Measurements from ENCODE around the gene BRMS1L.

The BRMS1L gene

GRCh38 chr14:35810963-35811362, 15.2 kb upstream of the BRMS1L start:
- Histone ChIP-seq H3K27me3 (ENCODE audit: insufficient read depth, poor library complexity, severe bottlenecking) (no peaks in the 10 kb centered on the region), H3K4me3 (ENCODE audit: severe bottlenecking) (no peak overlapping the region), H3K4me1 (ENCODE audit: insufficient read depth, poor library complexity, severe bottlenecking) (peaks cover 20% of the 10 kb centered on the region), H3K27ac (ENCODE audit: poor library complexity, severe bottlenecking) (no peak overlapping the region), H3K36me3 (ENCODE audit: low read depth) (peaks cover 11% of the 10 kb centered on the region), H3K9me3 (ENCODE audit: severe bottlenecking) (no peaks in the 10 kb centered on the region)
- TF ChIP-seq CTCF (IDR thresholded peaks at IDR 0.05; ENCODE audit: poor library complexity, severe bottlenecking) = no peak
- ATAC-seq (ENCODE audit: low read depth) (no peak), DNase-seq (ENCODE audit: low spot score) (no peak)

GRCh38 chr14:35814371-35815005, 11.7 kb upstream of the BRMS1L start:
- peak; percentile 61; the same call in 2 of the 3 replicates for ATAC-seq (ENCODE audit: low read depth)
- Histone ChIP-seq H3K9me3 (ENCODE audit: severe bottlenecking) (no peaks in the 10 kb centered on the region), H3K27ac (ENCODE audit: poor library complexity, severe bottlenecking) (no peak overlapping the region), H3K4me1 (ENCODE audit: insufficient read depth, poor library complexity, severe bottlenecking) (no peaks in the 10 kb centered on the region), H3K27me3 (ENCODE audit: insufficient read depth, poor library complexity, severe bottlenecking) (no peaks in the 10 kb centered on the region), H3K36me3 (ENCODE audit: low read depth) (no peaks in the 10 kb centered on the region), H3K4me3 (ENCODE audit: severe bottlenecking) (no peak overlapping the region)
- DNase-seq (ENCODE audit: low spot score) = no peak
- TF ChIP-seq CTCF (IDR thresholded peaks at IDR 0.05; ENCODE audit: poor library complexity, severe bottlenecking) = peak; percentile 93

GRCh38 chr14:35818346-35819115, 7.6 kb upstream of the BRMS1L start:
- H3K4me3 ChIP-seq (ENCODE audit: severe bottlenecking) = no peak overlapping the region
- no peaks in the 10 kb centered on the region for H3K9me3 ChIP-seq (ENCODE audit: severe bottlenecking)
- DNase-seq (ENCODE audit: low spot score) (no peak), ATAC-seq (ENCODE audit: low read depth) (peak; percentile 77)
- peak; percentile 86 for TF ChIP-seq CTCF (IDR thresholded peaks at IDR 0.05; ENCODE audit: poor library complexity, severe bottlenecking)
- H3K27me3 ChIP-seq (ENCODE audit: insufficient read depth, poor library complexity, severe bottlenecking) = no peaks in the 10 kb centered on the region
- H3K36me3 ChIP-seq (ENCODE audit: low read depth) = no peaks in the 10 kb centered on the region
- no peak overlapping the region for H3K27ac ChIP-seq (ENCODE audit: poor library complexity, severe bottlenecking)
- H3K4me1 ChIP-seq (ENCODE audit: insufficient read depth, poor library complexity, severe bottlenecking) = peaks cover 9% of the 10 kb centered on the region

- H3K27me3 ChIP-seq (ENCODE audit: insufficient read depth, poor library complexity, severe bottlenecking) = no peaks in the 10 kb centered on the region
- no peaks in the 10 kb centered on the region for H3K9me3 ChIP-seq (ENCODE audit: severe bottlenecking)
- no peak overlapping the region for H3K27ac ChIP-seq (ENCODE audit: poor library complexity, severe bottlenecking)
- no peaks in the 10 kb centered on the region for H3K36me3 ChIP-seq (ENCODE audit: low read depth)
- DNase-seq (ENCODE audit: low spot score) = no peak
- no peak for ATAC-seq (ENCODE audit: low read depth)
- peaks cover 9% of the 10 kb centered on the region for H3K4me1 ChIP-seq (ENCODE audit: insufficient read depth, poor library complexity, severe bottlenecking)
- no peak for TF ChIP-seq CTCF (IDR thresholded peaks at IDR 0.05; ENCODE audit: poor library complexity, severe bottlenecking)
- H3K4me3 ChIP-seq (ENCODE audit: severe bottlenecking) = no peak overlapping the region
These were observed 6.3 kb upstream of the BRMS1L start for GRCh38 chr14:35819591-35820540.
